ENCODE data around the gene FRMD1.

- TF ChIP-seq GATA2 (IDR thresholded peaks at IDR 0.05; ENCODE audit: low read depth, low read length) = no peak
- TF ChIP-seq GATA3 (IDR thresholded peaks at IDR 0.05; ENCODE audit: low read depth, low read length) = no peak
Observed at GRCh38 chr6:168039849-168040248, 39.2 kb downstream of the FRMD1 start.

All from SH-SY5Y (cell line).